Epithelial cell of umbilical artery (primary cell): Measurements from ENCODE around the gene OR10J4. TPM values are rescaled to one million over a fixed set of nuclear protein-coding genes. Genes with fewer than 3 reads are reported as not detected.

Experiments used
- total RNA-seq: library from RNA; depleted of rRNA; stranded (reverse); fragments of >200 nt; gene quantifications from 2 replicates; pipeline ENCODE4 v1.2.3, GENCODE V29; 2014

Gene OR10J4
- total RNA-seq = not detected in 2 replicates

DNA sequence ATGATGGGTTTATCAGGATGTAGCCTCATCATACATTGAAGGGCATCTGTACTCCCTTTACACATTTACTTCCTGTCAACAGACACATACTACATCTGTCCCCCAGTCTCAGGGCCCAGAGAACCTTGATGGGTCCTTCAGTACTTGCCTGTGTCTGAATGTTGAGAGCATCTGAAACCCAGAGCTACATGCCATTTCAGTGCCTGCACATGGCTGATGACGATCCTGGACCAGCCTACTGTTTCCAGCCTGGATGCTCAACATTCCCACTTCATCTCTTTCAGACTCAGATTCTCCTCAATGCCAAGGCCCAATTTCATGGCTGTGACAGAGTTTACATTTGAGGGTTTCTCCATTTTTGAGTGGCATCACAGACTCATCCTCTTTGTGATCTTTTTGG is at the start of gene OR10J4:
OR10J4 (plus strand) TSS at position 301 of the 400 bp plus-strand sequence.

GRCh38 chr1:159439422-159439821 is 7.4 kb downstream of the OR10J4 start, which contains the start of gene OR10J1:
Gene OR10J1, plus strand, starts transcription at chr1:159439722. Its CDS starts 70 bp downstream, at chr1:159439792.

Other genes starting within 250 kb of the OR10J4 start
- gene ACKR1, start 227.3 kb upstream of the OR10J4 start, total RNA-seq = 0.32 and 1.7 TPM in 2 replicates
- not detected in 2 replicates for gene FCER1A, start 129.9 kb upstream of the OR10J4 start, total RNA-seq
- not detected in 2 replicates for gene OR10J1, start 7.5 kb downstream of the OR10J4 start, total RNA-seq
- not detected in 2 replicates for gene OR10J5, start 103.8 kb downstream of the OR10J4 start, total RNA-seq
- not detected in 2 replicates for gene APCS, start 155.6 kb downstream of the OR10J4 start, total RNA-seq